ENCODE results near the gene SNTA1.
A peak's percentile ranks its signal among the peaks of the same experiment; 100 is the strongest.
"Not testable (repeated sequence)": the region's sequence is repeated elsewhere in the genome, so short reads cannot be mapped to it uniquely, and the experiment has no call there.

The SNTA1 gene

DNA sequence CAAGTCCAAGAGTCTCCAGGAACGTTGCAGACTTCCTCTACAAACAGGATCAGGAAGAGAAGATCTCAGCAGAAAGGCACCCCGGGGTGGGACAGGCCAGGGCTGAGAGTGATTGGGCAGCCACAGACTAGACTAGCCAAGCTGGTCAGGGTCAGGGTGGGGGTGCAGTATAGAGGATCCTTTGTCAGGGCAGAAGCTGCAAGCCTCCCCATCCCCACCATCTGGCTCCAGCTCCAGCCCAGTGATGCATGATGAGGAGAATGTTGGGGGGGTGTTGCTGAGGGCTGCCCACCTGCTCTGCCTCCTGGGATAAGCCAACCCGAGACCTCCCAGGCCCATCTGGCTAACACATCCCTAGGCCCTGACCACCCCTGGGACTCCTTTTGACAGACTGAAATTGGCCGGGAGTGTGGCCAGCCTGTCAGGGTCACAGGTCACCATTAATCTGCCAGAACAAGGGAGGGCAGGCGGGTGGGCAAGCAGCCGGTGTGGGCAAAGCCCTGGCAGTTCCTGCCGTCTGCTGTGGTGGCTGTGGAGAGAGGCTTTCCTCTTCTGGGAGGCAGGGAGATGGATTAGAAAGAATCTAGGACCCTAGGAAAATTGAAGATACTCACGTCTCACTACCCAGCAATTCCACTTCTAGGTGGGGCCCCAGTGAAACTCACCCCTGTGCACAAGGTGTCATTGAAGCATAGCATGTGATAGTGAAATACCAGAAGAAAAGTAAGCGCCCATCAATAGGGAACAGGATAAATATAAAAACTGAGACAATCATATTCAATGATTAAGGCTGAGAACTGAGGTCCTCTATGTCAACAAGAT lies 22.1 kb upstream of the SNTA1 start:
- no peak for DNase-seq

GRCh38 chr20:33464759-33465158 lies 21.2 kb upstream of the SNTA1 start:
- DNase-seq = not testable (repeated sequence)

DNA sequence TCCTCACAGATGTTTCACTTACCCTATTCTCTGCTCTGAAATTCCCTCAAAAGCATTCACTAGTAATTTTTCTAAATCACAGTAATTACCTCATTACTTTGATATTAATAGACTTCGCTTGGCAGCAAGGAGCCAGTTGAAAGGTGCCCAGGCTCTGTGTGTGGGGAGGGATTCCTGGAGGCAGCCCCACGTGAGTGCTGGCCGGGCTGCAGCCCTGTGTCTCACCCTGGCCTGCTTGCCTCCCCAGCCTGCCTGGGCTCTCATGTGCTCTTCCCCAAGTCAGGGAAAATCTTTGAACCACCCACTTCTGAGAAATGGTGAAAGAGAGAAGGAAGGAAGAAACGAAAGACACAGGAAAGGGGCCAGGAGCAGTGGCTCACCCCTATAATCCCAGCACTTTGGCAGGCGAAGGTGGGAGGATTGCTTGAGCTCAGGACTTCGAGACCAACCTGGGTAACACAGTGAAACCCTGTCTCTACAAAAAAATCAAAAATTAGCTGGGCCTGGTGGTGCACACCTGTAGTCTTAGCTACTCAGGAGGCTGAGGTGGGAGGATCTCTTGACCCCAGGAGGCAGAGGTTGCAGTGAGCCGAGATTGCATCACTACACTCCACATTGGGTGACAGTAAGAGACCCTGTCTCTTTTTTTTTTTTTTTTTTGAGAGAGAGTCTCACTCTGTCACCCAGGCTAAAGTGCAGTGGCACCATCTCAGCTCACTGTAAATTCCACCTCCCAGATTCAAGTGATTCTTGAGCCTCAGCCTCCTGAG lies 20.0 kb upstream of the SNTA1 start:
- DNase-seq = no peak

DNA sequence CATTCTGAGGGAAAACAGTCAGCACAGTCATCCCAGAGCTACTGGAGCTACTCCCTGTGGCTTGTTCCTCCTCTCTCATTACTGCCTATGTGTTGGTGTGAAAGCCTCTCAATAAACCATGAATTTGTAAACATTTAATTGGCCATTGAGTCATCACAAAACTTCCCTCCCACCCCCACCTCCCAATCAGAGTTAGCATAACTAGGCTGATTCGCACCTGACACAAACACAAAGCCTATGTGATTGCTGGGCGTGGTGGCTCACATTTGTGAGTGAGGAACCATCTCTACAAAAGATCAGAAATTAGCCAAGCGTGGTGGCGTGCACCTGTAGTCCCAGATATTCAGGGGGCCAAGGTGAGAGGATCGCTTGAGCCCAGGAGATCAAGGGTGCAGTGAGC lies 17.1 kb upstream of the SNTA1 start:
- DNase-seq = no peak

DNA sequence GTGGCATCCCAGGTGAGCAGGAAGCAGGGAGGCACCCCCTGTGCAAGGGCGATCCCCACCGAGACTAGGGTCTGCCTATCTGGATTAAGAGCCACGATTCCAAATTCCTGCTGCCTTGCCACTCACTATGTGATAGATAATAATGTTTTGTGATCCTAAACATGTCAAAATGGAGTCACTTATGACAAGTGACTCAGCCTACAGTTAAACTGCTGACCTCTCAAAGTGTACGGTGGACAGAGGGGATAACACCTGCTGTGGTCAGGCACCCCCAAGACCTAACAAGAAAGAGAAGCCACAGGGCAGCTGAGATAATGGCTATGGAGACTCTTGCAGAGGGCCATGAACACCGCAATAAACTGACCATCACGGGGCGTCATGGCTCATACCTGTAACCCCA lies 16.0 kb upstream of the SNTA1 start:
- no peak for DNase-seq

- DNase-seq = peak; percentile 83 to 90 (median 87)
Measured at GRCh38 chr20:33456916-33457642, 13.5 kb upstream of the SNTA1 start.

DNA sequence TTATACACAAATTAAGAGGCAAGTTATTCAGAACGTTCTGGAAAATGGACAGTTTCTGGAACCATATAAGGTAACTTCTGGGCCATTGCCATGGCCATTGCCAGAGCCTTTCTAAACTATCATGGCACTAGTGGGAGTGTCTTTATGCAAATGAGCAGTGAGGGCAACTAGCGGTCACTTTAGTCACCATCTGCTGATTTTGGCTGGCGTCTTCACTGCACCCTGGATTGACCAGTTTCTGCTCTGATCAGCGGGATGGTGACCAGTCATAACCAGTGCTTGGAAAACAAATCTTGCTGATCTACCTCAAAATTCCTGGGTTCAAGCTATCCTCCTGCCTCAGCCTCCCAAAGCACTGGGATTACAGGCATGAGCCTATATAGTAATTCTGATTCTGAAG lies 7.3 kb upstream of the SNTA1 start:
- peak; percentile 39 to 49 (median 44) for DNase-seq

DNA sequence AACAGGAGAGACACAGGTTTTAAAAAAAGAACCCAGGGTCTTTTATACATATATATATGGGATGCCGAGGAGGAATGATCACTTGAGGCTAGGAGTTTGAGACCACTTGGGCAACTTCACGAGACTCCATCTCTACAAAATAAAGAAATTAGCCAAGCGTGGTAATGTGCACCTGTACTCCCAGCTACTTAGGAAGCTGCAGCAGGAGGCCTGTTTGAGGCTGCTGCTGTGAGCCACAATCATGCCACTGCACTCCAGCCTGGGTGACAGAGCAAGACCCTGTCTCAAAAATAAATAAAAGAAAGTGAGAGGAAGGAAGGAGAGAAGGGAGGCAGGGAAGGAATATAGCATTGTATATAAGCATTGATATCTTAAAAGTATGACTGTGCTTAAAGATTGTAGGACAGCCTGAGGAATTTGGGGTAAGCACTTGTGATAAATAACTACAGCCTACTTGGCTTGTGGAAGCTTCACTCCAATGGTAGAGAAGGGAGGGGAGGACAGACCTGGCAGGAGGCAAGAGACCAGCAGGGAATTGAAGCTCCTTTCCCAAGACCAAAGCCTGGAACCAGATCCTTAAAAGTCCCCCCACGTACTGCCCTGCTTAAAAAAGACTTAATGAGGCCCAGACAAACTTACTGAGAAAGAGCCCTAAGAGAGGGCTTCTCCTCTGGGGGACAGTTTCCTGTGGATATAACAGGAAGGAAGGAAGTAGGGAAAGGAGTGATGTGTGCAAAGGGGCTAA lies 2.5 kb upstream of the SNTA1 start:
- DNase-seq = no peak

DNA sequence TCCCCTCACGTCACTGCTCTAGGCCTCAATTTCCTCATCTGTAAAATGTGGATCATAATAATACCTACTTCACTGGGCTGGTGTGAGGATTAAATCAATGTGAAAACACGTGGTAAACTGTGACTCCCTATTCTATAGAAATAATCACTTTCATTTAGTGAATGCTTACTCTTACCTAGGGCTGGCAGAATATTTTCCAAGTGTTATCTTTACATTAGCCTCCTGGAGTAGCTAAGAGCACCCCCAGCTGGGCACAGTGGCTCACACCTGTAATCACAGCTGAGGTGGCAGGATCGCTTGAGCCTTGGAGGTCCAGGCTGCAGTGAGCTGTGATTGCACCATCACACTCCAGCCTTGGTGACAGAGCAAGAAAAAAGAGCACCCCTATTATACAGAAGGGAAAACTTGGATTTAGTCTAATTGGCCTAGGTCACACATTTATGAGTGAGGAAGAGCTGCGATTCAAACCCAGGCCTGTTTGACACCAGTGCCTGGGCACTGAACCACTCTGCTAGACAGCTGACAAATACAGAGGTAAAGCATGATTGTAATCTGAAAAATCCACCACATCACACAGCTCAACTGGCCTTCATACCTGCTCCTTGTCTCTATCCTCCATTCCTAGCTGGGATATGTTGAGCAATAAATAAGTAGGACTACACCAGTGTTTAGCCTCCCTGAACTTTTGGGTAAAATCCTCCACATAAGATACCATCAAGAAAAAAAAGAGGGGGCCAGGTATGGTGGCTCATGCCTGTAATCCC lies 1.4 kb upstream of the SNTA1 start:
- no peak for DNase-seq

DNA sequence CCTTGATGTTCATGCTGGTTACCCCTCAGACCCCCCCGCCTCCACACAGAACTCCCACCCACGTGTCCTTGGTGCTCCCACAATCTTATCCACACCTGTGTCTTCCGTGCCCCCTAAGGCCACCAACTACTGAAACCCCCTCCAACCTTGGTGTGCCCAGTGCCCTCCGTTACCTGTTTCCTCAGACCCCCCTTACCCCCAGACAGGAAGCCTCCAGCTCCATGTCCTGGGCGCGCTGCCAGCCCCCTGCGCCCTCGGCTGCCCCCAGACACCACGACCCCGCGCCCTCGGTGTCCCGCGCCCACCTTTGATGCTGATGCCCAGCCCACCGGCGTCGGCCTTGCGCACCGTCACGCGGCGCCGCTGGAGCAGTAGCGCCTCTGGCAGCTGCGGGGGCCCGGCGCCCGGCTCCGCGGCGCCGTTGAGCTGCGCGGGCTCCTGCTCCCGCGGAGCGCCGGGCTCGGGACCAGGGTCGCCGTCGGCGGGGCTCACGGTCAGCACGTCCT lies 504 bp downstream of the SNTA1 start:
- no peak for DNase-seq

GRCh38 chr20:33442136-33443005 lies 1.2 kb downstream of the SNTA1 start:
- DNase-seq = no peak

DNA sequence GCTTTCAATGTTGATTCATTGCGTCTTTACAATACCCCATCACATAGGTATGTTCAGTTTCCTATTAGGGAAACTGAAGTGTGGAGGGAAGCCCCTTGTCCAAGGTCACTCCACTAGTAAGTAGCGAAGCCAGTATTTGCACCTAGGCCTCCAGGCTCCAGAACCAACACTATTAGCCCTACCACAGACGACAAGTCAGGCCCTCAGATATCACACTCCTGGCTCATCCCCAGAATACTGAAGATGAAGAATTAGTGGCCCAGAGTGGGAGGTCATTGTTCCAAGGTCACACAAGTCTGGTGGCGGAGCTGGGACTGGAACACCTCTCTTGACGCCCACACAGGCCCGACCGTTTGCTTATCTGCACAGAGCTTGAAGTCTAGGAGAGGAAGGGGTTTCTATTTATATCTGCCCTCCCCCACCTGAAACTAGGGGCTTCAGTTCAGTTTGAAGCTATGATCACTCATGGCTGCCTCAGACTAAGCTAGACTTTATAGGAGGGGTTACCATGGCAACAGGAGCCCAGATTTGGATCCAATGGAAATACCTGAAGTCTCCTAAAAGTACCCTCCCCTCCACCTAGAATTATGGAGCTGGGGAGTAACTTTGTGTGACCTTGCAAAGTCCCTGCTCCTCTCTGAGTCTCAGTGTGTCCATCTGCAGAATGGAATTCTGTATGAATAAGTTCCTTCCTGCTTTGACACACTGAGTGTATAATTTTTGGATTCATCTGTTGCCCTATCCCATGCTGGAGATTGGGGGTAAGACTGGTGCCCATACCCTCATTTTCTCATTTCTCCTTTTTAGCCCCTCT lies 2.2 kb downstream of the SNTA1 start:
- DNase-seq = no peak

DNA sequence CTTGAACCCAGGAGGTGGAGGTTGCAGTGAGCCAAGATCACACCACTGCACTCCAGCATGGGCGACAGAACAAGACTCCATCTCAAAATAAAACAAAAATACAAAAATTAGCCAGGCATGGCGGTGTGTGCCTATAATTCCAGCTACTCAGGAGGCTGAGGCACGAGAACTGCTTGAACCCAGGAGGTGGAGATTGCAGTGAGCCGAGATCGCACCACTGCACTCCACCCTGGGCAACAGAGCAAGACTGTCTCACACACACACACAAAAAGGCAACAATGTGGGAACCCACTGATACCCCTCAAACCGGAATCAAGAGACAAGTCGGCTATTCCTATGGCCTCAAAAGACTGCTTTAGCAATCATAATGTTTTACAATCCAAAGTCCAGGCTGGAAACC lies 3.0 kb downstream of the SNTA1 start:
- not testable (repeated sequence) for DNase-seq

DNA sequence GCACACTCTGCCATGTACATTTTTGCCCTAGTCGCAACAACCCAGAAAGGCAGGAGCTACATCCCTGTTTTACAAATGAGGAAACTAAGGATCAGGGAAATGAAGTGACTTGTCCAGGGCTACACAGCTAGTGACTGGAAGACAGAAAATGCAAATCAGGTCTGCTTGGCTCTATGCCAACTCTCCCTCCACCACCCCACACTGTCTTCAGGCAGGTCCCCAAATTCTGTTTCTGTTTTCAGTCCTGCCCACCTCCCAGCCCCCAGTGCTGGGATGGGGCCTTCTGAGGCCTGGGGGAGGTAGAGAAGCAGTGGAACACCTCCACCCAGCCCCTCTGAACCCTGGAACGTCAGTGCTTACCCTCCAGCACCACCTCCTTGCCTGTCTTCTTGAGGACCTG lies 5.1 kb downstream of the SNTA1 start:
- DNase-seq = no peak

DNA sequence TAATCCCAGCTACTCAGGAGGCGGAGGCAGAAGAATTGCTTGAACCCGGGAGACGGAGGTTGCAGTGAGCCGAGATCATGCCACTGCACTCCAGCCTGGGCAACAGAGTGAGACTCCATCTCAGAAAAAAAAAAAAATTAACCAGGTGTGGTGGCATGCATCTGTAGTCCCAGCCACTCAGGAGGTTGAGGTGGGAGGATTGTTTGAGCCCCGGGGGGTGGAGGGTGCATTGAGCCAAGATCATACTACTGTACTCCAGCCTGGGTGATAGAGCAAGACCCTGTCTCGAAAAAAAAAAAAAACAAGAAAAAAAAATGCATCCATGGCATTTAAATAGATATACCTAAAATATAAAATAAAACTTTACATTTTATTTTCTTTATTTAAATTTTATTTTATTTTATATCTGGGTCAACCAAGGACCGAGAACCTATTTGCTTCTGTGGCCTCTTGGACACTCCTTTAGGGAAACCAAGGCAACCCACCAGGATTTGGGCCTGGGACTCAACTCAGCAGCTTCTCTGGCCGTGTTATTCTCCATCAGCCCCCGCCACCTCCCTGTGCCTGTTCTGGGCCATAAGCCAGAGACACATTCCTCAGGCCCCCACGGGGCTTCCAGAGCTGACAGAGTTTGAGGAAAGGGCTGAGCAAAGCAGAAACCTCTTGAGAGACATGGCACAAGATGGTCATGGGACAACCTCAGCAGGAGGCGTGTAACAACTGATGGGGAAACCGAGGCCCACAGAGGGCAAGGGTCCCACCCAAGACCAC lies 6.2 kb downstream of the SNTA1 start:
- DNase-seq = no peak

GRCh38 chr20:33434434-33434833 lies 9.1 kb downstream of the SNTA1 start:
- DNase-seq = no peak

DNA sequence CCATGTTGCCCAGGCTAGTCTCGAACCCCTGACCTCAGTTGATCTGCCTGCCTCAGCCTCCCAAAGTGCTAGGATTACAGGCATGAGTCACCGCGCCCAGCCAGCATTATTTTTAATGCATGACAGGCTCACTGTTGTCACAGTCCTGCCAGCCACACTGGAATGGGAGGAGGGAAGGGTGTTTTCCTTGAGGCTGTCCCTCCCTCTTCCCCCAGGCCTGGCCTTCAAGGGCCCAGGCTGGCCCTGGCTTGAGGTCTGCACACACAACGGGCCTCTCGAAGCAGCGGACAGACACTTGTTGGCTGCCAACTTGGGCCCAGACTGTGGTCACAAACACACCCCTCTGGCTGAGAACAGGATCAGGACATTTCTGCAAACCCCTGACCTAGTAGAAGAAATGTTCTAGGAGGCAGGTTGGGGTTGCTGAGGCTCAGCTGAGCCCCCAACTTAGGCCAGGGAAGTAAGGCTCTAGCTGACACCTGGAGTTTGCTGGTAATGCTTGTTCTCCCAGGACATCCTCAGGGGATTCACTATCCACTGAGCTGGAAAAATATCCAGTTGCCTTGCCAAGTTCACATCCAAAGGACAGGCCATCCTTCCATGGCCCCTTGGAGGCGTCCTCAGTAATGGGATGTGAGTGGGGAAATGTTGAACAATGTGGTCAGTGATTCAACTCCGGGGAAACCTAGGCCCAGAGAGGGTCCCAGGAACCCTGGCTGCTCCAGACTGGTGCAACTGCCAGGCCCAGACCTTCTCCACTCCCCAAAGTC lies 9.9 kb downstream of the SNTA1 start:
- peak in 2 of 3 donors; percentile 11 to 25 for DNase-seq

DNA sequence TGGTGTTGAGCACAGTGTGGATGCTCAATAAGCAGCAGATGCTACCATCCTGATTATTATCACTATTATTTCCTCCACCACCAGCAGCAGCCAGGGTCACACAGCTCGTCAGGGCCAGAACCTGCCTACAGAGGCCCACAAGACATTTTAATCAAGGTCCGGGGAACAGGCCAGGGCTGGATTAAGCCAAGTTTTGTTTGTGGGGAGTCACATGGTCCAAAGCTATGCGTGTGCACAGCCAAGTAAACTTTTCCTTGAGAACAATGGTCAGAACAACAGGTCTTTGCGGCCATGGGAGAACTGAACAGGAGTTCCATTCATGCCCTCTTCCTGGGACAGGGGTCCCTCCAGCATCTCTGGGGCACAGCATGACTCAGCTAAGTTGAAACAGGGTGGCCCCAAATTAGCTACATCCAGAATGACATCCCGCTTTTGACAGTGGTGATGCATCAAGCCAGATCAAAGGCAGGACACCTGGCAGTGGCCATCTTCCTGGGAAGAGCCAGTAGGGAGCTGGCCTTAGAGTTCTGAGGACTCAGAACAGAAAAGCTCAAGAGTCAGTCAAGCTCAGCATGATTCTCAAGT lies 11.7 kb downstream of the SNTA1 start:
- DNase-seq = no peak

Data from suppressor macrophage treated with lipopolysaccharide for 1 hour (primary cell).